GOT3 (cell line): ENCODE measurements around the gene LONP2.
"Not testable (repeated sequence)": the region's sequence is repeated elsewhere in the genome, so short reads cannot be mapped to it uniquely, and the experiment has no call there.

Experiments used
- DNase-seq: peaks from one replicate; lab custom pipeline; 2025; ENCODE audit warnings: mixed read lengths; lab: John Stamatoyannopoulos, UW

LONP2 gene

DNA sequence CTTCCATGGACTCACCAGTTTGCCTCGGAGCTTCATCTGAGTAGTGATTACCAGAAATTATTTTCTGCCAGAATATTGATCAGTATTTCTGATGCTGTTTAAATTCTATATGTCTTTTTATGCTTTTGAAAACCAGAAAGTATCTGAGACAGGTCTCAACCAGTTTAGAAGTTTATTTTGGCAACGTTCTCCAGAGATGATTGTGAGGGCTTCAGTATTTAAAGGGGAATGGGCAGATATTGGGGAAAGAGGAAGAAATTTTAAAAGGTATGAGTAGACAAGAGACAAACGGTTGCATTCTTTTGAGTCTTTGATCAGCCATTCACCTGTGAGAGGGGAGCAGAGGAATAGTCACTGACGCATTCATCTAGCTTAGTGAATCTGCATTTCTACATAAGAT, 47.7 kb downstream of the LONP2 start:
- no peak for DNase-seq

DNA sequence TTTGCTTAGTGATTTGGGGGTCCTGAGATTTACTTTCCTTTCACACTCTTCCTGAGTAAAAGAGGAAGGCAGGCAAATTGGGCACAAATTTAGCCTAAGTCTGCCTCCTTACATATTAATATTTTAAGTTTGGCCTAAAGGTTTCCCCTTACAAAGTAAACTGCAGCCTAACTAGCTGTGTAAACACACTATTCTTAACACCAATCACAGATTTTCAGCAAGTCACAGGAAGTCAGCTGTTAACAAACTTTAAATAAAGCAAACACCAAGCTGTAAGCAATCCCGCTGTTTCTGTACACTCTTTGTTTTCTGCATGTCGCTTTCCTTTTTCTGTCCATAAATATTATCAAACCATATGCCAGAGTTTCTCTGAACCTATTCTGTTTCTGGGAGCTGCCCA, 48.4 kb downstream of the LONP2 start:
- no peak for DNase-seq

DNA sequence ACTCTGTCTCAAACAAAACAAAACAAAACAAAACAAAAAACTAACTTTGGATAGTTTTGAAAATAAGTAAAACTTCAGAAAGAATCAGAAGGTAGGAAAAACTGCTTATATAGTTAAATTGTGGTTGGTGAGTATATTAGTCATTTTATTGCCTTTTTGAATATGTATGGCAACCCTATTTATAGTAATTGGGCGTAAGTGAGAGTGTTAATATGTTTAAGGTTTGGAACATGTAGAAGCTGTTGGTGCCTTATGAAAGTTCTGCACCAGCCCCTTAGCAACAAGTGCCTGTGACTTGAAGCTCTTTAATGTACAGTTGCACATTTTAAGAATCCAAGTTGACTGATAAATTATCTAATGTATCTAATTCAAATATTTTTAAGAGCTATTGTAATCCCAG, 50.6 kb downstream of the LONP2 start:
- no peak for DNase-seq

DNA sequence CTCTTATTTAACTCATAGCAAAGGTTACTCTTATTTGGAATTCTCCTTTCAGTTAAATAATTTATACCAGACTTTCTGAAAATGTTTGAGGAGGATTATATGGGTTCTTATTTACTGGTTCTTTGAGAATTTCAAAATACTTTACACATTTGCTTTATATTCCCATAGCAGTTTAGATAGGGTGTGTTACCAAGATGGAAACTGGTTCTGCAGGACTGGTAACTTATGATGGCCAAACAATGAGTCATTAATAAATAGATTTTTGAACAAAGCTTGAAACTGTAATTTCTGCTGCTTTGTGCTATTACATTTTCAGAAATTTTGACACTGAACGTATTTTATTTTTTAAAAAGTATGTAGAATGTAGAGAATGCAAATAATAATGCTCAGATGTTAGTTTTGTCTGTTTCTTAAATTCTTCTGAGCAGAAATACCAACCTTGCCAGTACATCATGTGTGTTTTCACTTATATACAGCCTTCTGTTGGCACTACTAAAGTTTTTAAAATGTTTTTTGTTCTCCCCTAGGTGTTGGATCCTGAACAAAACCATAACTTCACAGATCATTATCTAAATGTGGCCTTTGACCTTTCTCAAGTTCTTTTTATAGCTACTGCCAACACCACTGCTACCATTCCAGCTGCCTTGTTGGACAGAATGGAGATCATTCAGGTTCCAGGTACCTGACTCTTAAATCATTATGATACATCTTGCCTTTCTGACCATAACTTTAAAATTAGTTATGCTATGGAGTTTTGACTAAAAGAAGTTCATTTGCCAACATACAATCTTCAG, 51.6 kb downstream of the LONP2 start:
- DNase-seq = no peak

DNA sequence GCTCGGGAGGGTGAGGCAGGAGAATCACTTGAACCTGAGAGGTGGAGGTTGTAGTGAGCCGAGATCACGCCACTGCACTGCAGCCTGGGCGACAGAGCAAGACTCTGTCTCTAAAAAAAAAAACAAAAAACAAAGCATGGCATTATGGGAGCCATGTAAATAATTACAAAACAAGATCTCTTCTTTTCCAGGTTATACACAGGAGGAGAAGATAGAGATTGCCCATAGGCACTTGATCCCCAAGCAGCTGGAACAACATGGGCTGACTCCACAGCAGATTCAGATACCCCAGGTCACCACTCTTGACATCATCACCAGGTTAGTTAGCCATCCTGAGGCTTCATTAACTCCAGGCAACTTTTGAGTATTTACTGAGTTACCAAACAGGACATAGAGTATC, 55.4 kb downstream of the LONP2 start:
- DNase-seq = no peak

DNA sequence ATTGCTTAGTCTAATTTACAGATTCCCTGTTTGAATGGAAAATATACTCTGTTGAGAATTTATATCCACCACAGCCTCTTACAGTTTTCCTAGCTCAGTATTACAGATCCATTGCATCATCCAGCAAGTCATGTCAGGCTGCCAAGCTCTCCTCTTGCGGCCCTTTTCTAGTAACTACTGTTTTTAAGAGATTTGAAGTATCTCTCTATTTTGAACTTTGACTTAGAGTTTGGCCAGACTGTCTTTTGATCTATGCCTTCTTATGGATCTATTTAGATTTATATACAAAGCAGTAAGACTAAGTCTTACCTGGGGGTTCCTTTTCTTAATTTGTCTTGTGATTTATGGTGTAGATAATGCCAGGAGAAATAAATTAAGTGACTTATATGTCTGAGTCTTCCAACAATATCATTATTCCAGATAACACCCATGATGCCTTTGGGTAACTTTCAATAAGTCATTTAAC, 56.3 kb downstream of the LONP2 start:
- no peak for DNase-seq

DNA sequence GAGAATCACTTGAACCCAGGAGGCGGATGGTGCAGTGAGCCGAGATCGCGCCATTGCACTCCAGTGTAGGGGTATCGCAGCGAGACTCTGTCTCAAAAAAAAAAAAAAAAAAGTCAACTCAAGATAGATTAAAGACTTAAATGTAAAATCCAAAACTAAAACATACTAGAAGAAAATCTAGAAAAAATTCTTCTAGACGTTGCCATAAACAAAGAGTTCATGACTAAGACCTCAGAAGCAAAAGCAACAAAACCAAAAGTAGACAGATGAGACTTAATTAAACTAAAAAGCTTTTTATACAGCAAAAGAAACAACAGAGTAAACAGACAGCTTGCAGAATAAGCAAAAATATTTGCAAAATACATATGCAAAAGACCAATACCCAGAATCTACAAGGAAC, 64.4 kb downstream of the LONP2 start:
- DNase-seq = no peak

DNA sequence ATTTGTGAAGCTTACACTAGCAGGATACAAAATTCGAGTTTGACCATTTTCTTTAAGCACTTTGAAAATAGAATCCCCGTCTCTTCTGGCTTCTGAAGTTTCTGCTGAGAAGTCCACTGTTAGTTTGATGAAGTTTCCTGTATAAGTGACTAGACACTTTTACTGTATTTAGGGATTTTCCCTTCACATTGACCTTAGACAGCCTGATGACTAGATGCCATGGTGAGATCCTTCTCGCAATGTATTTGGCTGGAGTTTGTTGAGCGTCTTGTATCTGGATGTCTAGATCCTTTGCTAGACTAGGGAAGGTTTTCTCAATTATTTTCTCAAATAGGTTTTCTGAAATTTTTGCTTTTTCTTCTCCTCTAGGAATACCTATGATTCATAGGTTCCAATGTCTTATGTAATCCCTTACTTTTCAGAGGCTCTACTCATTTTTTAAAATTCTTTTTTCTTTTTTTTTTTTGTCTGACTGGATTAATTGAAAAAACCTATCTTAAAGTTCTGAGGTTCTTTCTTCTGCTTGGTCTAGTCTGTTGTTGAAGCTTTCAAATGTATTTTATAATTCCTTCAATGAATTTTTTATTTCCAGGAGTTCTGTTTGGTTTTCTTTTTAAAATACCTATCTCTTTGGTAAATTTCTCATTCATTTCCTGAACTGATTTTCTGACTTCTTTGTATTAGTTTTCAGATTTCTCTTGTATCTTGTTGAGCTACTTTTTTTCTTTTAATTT, 67.0 kb downstream of the LONP2 start:
- DNase-seq = no peak

DNA sequence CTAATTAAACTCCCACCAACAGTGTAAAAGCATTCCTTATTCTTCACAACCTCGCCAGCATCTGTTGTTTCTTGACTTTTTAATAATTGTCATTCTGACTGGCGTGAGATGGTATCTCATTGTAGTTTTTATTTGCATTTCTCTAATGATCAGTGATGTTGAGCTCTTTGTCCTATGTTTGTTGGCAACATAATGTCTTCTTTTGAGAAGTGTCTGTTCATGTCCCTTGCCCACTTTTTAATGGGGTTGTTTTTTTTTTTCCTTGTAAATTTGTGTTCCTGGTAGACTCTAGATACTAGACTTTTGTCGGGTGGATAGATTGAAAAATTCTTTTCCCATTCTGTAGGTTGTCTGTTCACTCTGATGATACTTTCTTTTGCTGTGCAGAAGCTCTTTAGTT, 69.8 kb downstream of the LONP2 start:
- not testable (repeated sequence) for DNase-seq

DNA sequence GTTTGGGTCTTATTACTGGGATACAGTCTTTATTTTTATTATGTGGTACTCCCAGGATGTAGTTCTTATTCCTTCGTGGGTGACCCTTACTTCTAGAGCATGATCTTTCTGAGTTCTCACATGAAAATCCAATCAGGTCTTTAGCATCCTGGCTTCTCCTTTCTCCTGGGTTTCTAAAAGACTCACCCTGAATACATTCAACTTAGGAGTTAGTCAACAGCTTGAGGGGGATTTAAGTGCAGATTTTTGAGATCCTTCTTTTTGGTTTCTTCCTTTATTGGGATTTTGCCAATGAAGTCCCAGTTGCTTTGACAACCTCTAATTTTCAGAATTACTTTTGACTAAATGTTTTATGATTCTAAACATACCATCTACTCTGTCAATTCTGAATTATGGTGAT, 72.9 kb downstream of the LONP2 start:
- no peak for DNase-seq

DNA sequence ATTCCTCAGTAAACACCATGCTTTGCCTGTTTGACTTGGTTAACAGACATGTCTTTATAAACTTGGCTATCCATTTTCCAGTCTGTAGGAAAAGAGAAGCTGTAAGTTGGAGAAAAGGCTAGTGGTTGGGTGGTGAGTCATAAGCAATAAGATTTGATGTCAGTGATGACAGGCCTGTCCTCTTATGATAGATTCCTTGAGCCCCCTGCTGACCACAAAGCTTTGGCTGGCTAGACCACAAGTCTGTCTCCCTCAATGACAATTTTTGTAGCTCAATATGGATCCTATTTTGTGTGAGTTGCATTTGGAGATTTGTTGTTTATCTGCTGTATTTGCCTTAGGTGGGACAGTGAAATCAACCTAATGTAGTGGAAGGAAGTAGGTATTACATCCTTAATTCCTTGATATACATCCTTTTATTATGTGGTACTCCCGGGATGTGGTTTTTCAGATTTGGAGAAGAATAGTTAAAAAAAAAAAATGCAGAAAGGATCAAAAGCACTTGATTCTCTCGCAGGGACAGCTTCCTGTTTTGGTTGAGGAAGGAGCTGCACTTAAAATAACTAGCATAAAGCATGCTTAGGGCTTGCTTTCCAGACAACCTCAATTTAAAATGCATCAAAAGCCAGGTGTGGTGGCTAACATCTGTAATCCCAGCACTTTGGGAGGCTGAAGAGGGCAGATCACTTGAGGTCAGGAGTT, 73.7 kb downstream of the LONP2 start:
- DNase-seq = no peak

DNA sequence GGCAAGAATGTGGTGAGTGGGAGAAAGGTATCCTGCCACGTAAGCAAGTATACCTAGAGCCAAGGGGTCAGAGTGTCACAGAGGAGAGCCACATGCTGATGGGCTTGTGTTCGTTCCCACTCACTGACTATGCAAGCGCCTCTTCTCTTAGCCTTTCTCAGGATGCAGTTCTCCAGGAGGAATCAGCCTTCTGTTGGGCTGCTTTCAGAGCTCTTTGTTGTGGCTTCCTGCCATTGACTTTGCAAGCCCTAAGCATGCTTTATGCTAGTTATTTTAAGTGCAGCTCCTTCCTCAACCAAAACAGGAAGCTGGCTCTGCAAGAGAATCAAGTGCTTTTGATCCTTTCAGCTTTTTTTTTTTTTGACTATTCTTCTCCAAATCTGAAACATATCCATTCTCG, 74.5 kb downstream of the LONP2 start:
- DNase-seq = no peak

DNA sequence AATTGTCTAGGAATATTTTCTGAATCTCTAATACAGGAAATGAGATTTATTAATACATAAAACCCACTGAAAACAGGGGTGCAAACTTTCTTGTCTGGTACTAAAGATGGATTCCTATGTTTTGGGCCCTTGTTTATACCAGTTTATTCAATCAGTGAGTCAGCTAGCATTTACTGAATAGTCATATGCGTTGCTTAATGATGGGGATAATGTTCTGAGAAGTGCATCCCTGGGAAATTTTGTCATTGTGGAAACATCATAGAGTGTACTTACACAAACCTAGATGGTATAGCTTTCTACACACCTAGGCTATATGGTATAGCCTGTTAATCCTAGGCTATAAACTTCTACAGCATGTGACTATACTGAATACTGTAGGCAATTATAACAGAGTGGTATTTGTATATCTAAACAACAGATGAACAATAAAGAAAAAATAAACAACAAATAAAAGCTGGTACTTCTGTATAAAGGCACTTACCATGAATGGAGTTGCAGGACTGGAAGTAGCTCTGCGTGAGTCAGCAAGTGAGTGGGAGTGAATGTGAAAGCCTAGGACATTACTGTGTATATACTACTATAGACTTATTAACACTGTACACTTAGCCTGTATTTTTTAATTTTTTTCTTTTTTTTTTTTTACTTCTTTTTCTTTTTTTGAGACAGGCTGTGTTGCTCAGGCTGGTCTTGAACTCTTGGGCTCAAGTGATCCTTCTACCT, 77.4 kb downstream of the LONP2 start:
- DNase-seq = no peak

DNA sequence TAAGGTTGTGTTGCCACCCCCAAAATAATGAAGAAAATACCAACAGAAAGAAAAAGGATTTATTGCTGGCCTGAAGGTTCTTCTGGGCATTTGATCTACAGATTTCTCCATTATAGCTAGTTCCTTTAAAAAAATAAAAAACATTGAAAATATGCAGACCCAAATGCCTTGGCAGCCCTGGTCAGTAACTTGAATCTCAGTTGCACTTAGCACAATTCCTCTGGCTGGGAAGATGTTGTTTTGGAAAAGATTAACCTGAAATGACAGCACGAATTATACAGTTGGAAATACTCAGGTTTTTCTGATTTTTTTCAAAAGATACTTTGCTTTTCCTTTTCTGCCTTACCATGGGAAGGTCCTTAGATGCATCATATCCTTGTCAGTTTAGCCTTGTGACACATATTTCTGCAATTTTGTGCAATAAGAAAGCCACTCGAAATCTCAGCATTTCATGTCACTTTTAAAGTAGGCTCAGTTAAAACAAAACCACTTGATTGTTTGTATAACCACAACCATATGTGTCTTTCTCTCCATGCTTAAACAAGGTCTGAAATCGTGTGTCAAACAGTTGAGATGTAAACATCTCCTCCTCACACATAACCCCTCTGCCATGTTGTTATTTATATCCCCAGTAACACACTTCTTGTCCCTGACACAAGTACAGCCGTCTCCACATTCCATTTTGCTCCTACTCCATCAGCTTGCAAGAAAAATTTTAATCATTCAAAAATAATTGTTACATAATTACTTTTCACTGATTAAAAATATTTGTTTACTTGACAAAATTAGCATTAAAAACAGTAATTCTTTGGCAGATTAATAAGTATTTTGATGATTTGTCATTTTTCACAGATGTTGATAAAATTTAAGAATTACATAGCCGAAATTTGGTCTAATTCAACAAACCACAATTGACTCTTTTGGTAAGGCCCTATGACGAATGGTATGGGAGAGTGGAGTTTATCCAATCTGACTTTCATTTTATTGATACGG, 80.0 kb downstream of the LONP2 start:
- no peak for DNase-seq

DNA sequence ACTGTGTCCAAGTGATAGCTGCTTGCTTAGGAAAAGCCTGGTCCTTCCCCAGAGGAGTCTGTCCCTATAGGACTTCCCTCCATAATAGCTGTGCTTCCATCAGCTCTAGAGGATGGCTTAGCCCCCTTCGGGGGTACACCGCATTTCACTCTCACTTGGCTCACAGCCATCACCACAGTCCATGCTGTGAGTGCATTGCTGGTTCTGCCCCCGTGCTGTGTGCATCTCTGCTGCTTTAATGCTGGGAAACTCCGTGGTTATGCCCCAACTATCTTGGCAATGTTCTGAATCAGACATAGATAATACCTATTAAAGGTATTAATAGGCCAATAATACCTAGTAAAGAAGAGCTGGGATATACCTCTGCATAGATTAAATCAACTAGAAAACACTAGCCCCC, 82.8 kb downstream of the LONP2 start:
- DNase-seq = no peak

DNA sequence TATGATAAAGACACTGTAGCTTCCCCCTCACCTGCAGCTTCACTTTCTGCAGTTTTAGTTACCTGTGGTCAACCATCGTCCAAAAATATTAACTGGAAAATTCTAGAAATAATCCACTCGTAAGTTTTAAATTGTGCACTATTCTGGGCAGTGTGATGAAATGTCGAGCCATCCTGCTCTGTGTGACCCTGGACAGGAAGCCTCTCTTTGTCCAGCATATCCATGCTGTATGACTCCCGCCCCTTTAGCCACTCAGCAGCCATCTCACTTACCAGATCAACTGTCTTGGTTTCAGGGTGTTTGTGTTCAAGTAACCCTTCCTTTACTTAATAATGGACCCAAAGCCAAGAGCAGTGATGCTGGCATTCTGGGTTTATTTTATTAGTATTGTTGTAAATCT, 85.0 kb downstream of the LONP2 start:
- no peak for DNase-seq

DNA sequence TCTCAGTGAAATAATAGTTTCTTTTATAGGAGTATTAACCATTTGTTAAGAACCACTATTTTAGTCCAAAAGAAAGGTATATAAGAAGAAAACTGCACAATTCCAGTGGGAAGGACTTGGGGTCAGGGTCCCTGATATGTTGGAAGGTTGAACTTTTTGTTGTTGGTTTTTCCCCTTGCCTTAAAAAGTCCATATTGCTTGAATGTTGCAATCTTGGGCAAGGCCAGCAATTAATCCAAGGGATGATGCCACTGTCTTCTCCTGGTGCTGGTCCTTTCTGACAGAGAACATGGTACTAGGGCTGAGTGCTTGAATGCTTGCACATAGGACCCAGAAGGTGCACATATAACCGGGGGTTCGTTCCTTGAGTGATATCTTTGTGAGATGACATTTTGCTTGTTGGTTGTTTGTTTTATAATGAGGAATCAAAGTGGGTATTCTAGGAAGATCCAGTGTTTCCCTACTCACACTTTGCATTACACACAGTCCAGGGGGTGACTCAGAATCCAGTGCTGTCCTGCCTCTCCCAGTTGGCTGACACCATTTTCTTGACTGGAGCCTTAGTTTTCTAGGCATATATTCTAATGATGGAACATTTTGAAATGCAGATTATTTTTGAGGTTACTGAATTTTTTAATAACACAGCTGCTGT, 86.2 kb downstream of the LONP2 start:
- no peak for DNase-seq

DNA sequence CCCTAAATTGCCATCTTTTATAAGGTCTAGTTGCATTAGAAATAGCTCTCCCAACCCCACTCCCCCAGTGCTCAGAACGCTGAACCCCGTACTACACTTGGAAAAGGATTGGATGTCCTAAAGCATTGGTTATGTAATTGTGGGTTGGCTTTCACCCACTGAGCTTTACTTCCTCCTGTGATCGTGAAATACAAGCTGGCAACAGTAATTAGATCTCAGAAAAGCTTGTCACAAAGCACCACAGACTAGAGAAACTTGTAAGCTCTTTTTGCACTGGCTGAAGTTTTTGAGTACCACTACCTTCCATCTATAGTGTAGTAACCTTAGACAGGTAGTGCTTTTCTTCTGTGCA, 86.7 kb downstream of the LONP2 start:
- DNase-seq = no peak

DNA sequence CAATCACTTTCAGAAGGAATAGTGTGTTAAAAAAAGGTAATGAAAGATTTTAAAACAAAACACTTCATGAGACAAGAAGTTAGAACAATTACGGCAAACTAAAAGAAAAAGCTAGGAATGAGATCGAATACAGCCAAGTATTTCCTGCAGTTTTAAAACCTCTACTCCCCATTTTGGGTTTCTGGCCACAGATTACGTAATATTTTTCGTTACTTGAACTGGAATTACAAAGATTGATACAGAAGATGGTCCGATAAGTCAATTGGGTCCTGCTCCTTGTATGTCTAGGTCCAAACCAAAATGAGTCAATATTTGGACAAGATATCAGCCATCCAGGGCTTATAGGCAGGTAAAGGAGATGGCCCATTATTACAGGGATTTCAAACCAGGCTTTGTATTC, 88.9 kb downstream of the LONP2 start:
- DNase-seq = no peak

DNA sequence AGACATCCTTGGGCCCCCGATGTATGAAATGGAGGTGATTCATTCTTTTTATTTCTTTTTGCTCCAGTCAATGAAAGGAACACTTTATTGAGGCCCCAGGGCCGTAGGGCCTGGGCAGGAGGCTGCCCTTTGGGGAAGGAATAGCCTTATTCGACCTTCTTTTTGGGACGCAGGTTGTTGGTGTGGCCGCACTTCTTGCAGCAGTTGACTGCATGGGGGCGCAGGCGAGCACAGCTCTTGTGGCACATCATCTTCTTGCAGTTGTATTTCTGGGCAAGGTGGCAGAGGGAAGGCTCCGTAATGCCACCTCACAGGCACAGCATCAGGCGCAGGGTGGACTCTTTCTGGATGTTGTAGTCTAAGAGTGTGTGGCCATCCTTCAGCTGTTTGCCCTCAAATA, 90.2 kb downstream of the LONP2 start:
- DNase-seq = no peak

DNA sequence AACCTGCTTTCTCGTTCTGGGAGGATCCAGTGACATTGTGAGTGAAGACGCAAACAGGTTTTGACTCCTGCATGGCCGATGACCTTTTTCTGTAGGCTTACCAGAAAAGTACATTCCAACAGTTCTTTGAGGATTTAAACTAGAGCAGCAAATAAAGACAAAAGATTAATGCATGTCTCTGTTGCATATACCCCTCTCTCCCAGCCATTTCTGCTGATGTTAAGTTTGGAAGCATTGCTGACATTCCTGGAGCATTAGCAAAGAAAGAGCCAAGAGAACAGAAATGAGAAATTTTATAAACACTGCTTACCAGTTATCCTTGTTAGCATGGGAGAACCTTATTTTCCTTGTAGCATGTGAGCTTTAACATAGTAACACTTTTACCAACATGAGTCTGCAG, 91.9 kb downstream of the LONP2 start:
- no peak for DNase-seq
